MM.1S (cell line): ENCODE data around the gene NYNRIN.

Experiments
- EZH2 ChIP-seq: fragments of 300-600 bp; sonication (generic); optimal IDR thresholded peaks from 2 replicates; pipeline ENCODE3; 2017; ENCODE audit warnings: low read depth, mild to moderate bottlenecking, antibody characterized with exemption, low read length, mixed read lengths
- TF ChIP-seq, protein P1 (sequence below): fragments of 300-600 bp; sonication (generic); IDR thresholded peaks from 2 replicates; pipeline ENCODE4 v1.5.1; 2016; ENCODE audit warnings: antibody characterized with exemption, low read length, mixed read lengths

DNA sequence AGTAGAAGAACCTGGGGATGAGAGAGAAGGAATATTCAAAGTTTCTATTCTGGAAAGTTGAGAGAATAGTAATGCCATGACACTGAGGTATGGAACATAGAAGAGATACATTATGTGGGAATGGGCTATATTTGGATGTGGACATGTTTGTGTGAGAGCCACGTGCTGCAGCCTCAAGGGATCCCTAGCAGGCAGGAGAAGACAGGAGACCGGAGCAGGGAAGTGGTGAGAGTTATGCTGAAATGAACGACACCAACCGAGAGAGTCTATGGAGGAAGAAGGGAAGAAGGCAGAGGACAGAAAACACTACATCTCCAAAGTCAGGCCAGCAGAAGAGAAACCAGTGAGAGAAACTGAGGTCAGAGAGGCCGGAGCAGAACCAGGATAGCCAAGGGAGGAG lies 49.1 kb upstream of the NYNRIN start:
- TF ChIP-seq, protein P1, sequence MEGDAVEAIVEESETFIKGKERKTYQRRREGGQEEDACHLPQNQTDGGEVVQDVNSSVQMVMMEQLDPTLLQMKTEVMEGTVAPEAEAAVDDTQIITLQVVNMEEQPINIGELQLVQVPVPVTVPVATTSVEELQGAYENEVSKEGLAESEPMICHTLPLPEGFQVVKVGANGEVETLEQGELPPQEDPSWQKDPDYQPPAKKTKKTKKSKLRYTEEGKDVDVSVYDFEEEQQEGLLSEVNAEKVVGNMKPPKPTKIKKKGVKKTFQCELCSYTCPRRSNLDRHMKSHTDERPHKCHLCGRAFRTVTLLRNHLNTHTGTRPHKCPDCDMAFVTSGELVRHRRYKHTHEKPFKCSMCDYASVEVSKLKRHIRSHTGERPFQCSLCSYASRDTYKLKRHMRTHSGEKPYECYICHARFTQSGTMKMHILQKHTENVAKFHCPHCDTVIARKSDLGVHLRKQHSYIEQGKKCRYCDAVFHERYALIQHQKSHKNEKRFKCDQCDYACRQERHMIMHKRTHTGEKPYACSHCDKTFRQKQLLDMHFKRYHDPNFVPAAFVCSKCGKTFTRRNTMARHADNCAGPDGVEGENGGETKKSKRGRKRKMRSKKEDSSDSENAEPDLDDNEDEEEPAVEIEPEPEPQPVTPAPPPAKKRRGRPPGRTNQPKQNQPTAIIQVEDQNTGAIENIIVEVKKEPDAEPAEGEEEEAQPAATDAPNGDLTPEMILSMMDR: no peak
- TF ChIP-seq EZH2: no peak
